K562 (cell line): ENCODE data around the gene TSPOAP1. TPM values are rescaled to one million over a fixed set of nuclear protein-coding genes. Genes with fewer than 3 reads are reported as not detected.

Source experiments
- CCAR2 ChIP-seq: fragments of 200-400 bp; formaldehyde crosslinking; IDR thresholded peaks from 2 replicates; pipeline ENCODE4 v1.6.1; 2017; ENCODE audit warnings: mild to moderate bottlenecking, low read depth, low read length
- HCFC1 ChIP-seq: IDR thresholded peaks from 2 replicates; pipeline ENCODE4 v1.6.1; 2012; ENCODE audit warnings: low read depth, low read length, improper control_type of control experiment
- KLF6 ChIP-seq: fragments of 250-450 bp; sonication (Bioruptor Pico); IDR thresholded peaks from 2 replicates; pipeline ENCODE4 v1.4.0; 2020; ENCODE audit warnings: mild to moderate bottlenecking, moderate library complexity, borderline replicate concordance
- POLR2AphosphoS2 ChIP-seq: IDR thresholded peaks from 2 replicates; pipeline ENCODE4 v1.6.1; 2012; ENCODE audit warnings: low read length, improper control_type of control experiment
- RBBP5 ChIP-seq: fragments of 200-600 bp; sonication (generic); IDR thresholded peaks from 2 replicates; pipeline ENCODE4 v1.6.1; 2012; ENCODE audit warnings: borderline replicate concordance, mild to moderate bottlenecking, low read length, control low read depth, inconsistent platforms; ENCODE audit not compliant: insufficient read depth, poor library complexity, severe bottlenecking
- SMAD3 ChIP-seq: fragments of 450-650 bp; formaldehyde crosslinking; conservative IDR thresholded peaks from 2 replicates; pipeline ENCODE4 v1.4.0; 2020; ENCODE audit warnings: mild to moderate bottlenecking
- XRCC4 ChIP-seq: IDR thresholded peaks from one replicate; pipeline ENCODE4 v1.6.1; 2011; ENCODE audit not compliant: insufficient read depth, insufficient read length; ENCODE audit errors: extremely low read depth
- ZNF184 ChIP-seq: sonication (generic); formaldehyde crosslinking; IDR thresholded peaks from 2 replicates; pipeline ENCODE4 v1.5.0; 2020; ENCODE audit warnings: missing genetic modification reagents
- ZNF668 ChIP-seq: fragments of 250-450 bp; sonication (Bioruptor Pico); IDR thresholded peaks from 2 replicates; pipeline ENCODE4 v1.8.0; 2022; ENCODE audit warnings: mild to moderate bottlenecking, inconsistent platforms
- ZNF785 ChIP-seq: fragments of 250-450 bp; sonication (Bioruptor Pico); IDR thresholded peaks from 2 replicates; pipeline ENCODE4 v1.4.0; 2020; ENCODE audit warnings: mild to moderate bottlenecking
- polyA plus RNA-seq, 8 experiments: library from polyadenylated mRNA; depleted of rRNA in 4 of 8; stranded (reverse) in 5 of 8; unstranded in 3 of 8; fragments of >200 nt; fragmentation: Nextera tagmentation in 2 of 8; fragmentation: Illumina TruSeq in 1 of 8; extraction: Ambion mirVana in 2 of 8; extraction: Trizol in 1 of 8; gene quantifications; 2 replicates each; pipeline versions ENCODE4 v1.2.1 to v1.2.3, GENCODE V29; 2011 to 2014; ENCODE audit warnings: inconsistent platforms in 1 of 8, missing spikeins in 1 of 8
- total RNA-seq, 7 experiments: library from RNA; depleted of rRNA in 6 of 7; stranded (reverse); fragments of >200 nt in 6 of 7; fragmentation: Illumina TruSeq in 2 of 7; extraction: Trizol in 2 of 7; gene quantifications; 2 replicates each; pipeline versions ENCODE4 v1.2.1 to v1.2.3, GENCODE V29; 2011 to 2021; ENCODE audit warnings: low replicate concordance in 1 of 7
- TF ChIP-seq, protein P1 (sequence below): IDR thresholded peaks from 3 replicates; pipeline ENCODE4 v1.6.1; 2011; ENCODE audit warnings: borderline replicate concordance, mild to moderate bottlenecking; ENCODE audit not compliant: insufficient read length, insufficient read depth
- TF ChIP-seq, protein P2 (sequence below): fragments of 200-800 bp; sonication (Bioruptor generic); IDR thresholded peaks from 2 replicates; pipeline ENCODE4 v1.6.1; 2016; ENCODE audit warnings: missing genetic modification characterization, missing compliant biosample characterization
- TF ChIP-seq, protein P3 (sequence below): sonication (generic); formaldehyde crosslinking; IDR thresholded peaks from 2 replicates; pipeline ENCODE4 v1.8.1; 2022; ENCODE audit warnings: missing genetic modification reagents
- TF ChIP-seq, protein P4 (sequence below): fragments of 250-450 bp; sonication (Bioruptor Pico); IDR thresholded peaks from 2 replicates; pipeline ENCODE4 v1.4.0; 2020

Gene TSPOAP1
- total and polyA plus RNA-seq, 9 of the 15 experiments (the other 6 are each of a cell fraction or from before 2014, with no cell fraction given): 0.87 to 3.9 (median 1.8) TPM; not detected in 2

DNA sequence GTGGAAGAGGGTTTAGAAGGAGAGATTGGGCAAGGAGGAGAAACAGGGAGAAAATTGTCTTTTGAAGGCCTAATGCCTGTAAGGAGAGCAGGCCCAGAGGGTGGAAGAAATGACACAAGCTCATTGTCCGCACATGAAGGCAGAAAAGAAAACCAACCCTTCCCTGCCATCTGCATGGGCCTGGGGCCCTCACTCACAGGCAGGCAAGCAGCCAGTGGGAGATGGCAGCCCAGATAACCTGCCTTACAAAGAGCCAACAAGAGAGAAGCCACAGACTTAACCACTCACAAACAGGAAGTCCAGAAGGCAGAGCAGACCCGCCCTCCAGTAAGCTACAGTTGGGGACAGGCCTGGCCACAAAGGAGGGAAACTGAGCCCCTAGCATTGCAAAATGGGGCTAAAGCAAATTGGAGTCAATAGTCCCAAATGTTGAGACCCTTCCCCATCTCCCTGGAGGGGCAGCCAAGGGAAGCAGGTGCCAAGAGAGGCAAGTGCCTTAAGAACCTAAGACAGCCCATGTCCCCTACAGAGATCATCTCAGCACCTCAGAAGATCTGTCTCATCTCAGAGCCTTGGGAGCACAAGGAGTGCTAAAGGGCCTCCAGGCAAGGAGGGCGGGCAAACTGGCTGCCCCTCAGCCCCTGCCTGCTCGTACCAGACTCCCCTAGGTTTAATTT, 7.3 kb upstream of the TSPOAP1 start (continued):
- TF ChIP-seq, protein P1, sequence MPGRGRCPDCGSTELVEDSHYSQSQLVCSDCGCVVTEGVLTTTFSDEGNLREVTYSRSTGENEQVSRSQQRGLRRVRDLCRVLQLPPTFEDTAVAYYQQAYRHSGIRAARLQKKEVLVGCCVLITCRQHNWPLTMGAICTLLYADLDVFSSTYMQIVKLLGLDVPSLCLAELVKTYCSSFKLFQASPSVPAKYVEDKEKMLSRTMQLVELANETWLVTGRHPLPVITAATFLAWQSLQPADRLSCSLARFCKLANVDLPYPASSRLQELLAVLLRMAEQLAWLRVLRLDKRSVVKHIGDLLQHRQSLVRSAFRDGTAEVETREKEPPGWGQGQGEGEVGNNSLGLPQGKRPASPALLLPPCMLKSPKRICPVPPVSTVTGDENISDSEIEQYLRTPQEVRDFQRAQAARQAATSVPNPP: no peak
- TF ChIP-seq, protein P2, sequence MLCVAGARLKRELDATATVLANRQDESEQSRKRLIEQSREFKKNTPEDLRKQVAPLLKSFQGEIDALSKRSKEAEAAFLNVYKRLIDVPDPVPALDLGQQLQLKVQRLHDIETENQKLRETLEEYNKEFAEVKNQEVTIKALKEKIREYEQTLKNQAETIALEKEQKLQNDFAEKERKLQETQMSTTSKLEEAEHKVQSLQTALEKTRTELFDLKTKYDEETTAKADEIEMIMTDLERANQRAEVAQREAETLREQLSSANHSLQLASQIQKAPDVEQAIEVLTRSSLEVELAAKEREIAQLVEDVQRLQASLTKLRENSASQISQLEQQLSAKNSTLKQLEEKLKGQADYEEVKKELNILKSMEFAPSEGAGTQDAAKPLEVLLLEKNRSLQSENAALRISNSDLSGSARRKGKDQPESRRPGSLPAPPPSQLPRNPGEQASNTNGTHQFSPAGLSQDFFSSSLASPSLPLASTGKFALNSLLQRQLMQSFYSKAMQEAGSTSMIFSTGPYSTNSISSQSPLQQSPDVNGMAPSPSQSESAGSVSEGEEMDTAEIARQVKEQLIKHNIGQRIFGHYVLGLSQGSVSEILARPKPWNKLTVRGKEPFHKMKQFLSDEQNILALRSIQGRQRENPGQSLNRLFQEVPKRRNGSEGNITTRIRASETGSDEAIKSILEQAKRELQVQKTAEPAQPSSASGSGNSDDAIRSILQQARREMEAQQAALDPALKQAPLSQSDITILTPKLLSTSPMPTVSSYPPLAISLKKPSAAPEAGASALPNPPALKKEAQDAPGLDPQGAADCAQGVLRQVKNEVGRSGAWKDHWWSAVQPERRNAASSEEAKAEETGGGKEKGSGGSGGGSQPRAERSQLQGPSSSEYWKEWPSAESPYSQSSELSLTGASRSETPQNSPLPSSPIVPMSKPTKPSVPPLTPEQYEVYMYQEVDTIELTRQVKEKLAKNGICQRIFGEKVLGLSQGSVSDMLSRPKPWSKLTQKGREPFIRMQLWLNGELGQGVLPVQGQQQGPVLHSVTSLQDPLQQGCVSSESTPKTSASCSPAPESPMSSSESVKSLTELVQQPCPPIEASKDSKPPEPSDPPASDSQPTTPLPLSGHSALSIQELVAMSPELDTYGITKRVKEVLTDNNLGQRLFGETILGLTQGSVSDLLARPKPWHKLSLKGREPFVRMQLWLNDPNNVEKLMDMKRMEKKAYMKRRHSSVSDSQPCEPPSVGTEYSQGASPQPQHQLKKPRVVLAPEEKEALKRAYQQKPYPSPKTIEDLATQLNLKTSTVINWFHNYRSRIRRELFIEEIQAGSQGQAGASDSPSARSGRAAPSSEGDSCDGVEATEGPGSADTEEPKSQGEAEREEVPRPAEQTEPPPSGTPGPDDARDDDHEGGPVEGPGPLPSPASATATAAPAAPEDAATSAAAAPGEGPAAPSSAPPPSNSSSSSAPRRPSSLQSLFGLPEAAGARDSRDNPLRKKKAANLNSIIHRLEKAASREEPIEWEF (CRISPR knock-in tag): no peak
- TF ChIP-seq POLR2AphosphoS2 (no peak), CCAR2 (no peak), ZNF668 (CRISPR knock-in tag) (no peak), HCFC1 (no peak), ZNF184 (CRISPR knock-in tag) (no peak), SMAD3 (CRISPR knock-in tag) (no peak; the same call in none of the 2 replicates), KLF6 (peak; percentile 79; the same call in 1 of the 2 replicates), XRCC4 (no peak), ZNF785 (CRISPR knock-in tag) (no peak), RBBP5 (no peak)
- TF ChIP-seq, protein P3, sequence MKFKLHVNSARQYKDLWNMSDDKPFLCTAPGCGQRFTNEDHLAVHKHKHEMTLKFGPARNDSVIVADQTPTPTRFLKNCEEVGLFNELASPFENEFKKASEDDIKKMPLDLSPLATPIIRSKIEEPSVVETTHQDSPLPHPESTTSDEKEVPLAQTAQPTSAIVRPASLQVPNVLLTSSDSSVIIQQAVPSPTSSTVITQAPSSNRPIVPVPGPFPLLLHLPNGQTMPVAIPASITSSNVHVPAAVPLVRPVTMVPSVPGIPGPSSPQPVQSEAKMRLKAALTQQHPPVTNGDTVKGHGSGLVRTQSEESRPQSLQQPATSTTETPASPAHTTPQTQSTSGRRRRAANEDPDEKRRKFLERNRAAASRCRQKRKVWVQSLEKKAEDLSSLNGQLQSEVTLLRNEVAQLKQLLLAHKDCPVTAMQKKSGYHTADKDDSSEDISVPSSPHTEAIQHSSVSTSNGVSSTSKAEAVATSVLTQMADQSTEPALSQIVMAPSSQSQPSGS: no peak
- TF ChIP-seq, protein P4, sequence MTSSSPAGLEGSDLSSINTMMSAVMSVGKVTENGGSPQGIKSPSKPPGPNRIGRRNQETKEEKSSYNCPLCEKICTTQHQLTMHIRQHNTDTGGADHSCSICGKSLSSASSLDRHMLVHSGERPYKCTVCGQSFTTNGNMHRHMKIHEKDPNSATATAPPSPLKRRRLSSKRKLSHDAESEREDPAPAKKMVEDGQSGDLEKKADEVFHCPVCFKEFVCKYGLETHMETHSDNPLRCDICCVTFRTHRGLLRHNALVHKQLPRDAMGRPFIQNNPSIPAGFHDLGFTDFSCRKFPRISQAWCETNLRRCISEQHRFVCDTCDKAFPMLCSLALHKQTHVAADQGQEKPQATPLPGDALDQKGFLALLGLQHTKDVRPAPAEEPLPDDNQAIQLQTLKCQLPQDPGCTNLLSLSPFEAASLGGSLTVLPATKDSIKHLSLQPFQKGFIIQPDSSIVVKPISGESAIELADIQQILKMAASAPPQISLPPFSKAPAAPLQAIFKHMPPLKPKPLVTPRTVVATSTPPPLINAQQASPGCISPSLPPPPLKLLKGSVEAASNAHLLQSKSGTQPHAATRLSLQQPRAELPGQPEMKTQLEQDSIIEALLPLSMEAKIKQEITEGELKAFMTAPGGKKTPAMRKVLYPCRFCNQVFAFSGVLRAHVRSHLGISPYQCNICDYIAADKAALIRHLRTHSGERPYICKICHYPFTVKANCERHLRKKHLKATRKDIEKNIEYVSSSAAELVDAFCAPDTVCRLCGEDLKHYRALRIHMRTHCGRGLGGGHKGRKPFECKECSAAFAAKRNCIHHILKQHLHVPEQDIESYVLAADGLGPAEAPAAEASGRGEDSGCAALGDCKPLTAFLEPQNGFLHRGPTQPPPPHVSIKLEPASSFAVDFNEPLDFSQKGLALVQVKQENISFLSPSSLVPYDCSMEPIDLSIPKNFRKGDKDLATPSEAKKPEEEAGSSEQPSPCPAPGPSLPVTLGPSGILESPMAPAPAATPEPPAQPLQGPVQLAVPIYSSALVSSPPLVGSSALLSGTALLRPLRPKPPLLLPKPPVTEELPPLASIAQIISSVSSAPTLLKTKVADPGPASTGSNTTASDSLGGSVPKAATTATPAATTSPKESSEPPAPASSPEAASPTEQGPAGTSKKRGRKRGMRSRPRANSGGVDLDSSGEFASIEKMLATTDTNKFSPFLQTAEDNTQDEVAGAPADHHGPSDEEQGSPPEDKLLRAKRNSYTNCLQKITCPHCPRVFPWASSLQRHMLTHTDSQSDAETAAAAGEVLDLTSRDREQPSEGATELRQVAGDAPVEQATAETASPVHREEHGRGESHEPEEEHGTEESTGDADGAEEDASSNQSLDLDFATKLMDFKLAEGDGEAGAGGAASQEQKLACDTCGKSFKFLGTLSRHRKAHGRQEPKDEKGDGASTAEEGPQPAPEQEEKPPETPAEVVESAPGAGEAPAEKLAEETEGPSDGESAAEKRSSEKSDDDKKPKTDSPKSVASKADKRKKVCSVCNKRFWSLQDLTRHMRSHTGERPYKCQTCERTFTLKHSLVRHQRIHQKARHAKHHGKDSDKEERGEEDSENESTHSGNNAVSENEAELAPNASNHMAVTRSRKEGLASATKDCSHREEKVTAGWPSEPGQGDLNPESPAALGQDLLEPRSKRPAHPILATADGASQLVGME (CRISPR knock-in tag): no peak
